NCI-H1105 treated with DMSO at 0.1 percent for 48 hours (cell line): ENCODE measurements around the gene CD40LG.

Experiments
- DNase-seq: peaks from one replicate; lab custom pipeline; 2025; lab: John Stamatoyannopoulos, UW

The CD40LG gene

GRCh38 chrX:136647677-136648360 is at the start of gene CD40LG:
Gene CD40LG, plus strand, starts transcription at chrX:136648158. Its CDS starts 91 bp downstream, at chrX:136648249.
- DNase-seq: no peak

- DNase-seq: no peak
Measured at GRCh38 chrX:136598631-136599030, 49.3 kb upstream of the CD40LG start.

- no peak for DNase-seq
Measured at GRCh38 chrX:136600059-136600458, 47.9 kb upstream of the CD40LG start.

- no peak for DNase-seq
Measured at GRCh38 chrX:136607236-136607635, 40.7 kb upstream of the CD40LG start.

- DNase-seq: peak; percentile 0
Measured at GRCh38 chrX:136608295-136608933, 39.5 kb upstream of the CD40LG start.

GRCh38 chrX:136616987-136617685 is 30.8 kb upstream of the CD40LG start:
- DNase-seq: no peak

- DNase-seq: no peak
Measured at GRCh38 chrX:136619899-136620505, 28.0 kb upstream of the CD40LG start.

- DNase-seq: no peak
Measured at GRCh38 chrX:136620780-136621179, 27.2 kb upstream of the CD40LG start.

GRCh38 chrX:136622568-136622967 is 25.4 kb upstream of the CD40LG start:
- DNase-seq: no peak

- no peak for DNase-seq
Measured at GRCh38 chrX:136623396-136623795, 24.6 kb upstream of the CD40LG start.

GRCh38 chrX:136625246-136625645 is 22.7 kb upstream of the CD40LG start:
- DNase-seq: no peak

- no peak for DNase-seq
Measured at GRCh38 chrX:136626237-136626636, 21.7 kb upstream of the CD40LG start.

GRCh38 chrX:136626891-136627290 is 21.1 kb upstream of the CD40LG start:
- no peak for DNase-seq

- no peak for DNase-seq
Measured at GRCh38 chrX:136627409-136627808, 20.5 kb upstream of the CD40LG start.

GRCh38 chrX:136629084-136629750 is 18.7 kb upstream of the CD40LG start:
- DNase-seq: no peak

GRCh38 chrX:136630881-136631280 is 17.1 kb upstream of the CD40LG start:
- DNase-seq: no peak

- no peak for DNase-seq
Measured at GRCh38 chrX:136635235-136635634, 12.7 kb upstream of the CD40LG start.

- peak; percentile 6 for DNase-seq
Measured at GRCh38 chrX:136636121-136636520, 11.8 kb upstream of the CD40LG start.

- no peak for DNase-seq
Measured at GRCh38 chrX:136639506-136640176, 8.3 kb upstream of the CD40LG start.

- DNase-seq: no peak
Measured at GRCh38 chrX:136643243-136643642, 4.7 kb upstream of the CD40LG start.

- DNase-seq: no peak
Measured at GRCh38 chrX:136646602-136647239, 1.2 kb upstream of the CD40LG start.
